Measurements from ENCODE around the gene EFCC1.
A peak's percentile ranks its signal among the peaks of the same experiment; 100 is the strongest.

EFCC1 gene, protein sequence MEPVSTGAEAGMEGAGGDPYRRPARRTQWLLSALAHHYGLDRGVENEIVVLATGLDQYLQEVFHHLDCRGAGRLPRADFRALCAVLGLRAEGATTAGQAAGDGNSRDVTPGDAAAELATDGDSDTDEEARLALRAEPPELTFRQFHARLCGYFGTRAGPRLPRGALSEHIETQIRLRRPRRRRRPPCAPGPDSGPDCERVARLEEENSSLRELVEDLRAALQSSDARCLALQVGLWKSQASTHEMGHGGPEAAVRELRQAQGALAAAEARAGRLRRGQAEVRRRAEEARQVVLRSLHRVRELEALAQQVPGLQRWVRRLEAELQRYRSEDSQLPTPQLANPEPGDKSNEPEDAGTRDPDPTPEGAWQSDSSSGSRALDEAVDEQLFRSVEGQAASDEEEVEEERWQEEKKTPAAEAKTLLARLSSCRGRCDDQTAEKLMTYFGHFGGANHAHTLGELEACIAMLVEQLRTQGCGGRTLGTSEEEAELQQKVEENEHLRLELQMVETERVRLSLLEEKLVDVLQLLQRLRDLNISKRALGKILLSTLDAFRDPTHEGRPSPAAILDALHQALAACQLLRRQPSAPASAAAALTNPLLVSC

GRCh38 chr3:129001101-129001805 lies at the start of gene EFCC1:
Gene EFCC1 (plus strand): TSS chr3:129001304. CDS start chr3:129001629, 325 bp downstream.
- no peak for DNase-seq

DNA sequence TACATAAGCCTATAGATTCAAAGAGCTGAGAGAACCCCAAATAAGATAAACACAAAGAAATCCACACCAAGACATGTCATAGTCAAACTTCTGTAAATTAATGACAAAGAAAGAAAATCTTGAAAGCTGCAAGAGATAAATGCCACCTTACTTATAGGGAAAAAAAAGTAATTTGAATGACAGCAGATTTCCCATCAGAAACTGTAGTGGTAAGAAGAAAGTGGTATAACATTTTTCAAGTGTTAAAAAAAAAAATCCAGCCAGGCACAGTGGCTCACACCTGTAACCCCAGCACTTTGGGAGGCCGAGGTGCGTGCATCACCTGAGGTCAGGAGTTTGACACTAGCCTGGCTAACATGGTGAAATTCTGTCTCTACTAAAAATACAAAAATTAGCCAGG lies 44.7 kb upstream of the EFCC1 start:
- DNase-seq: no peak

GRCh38 chr3:128965280-128965679 lies 35.8 kb upstream of the EFCC1 start:
- DNase-seq: no peak

DNA sequence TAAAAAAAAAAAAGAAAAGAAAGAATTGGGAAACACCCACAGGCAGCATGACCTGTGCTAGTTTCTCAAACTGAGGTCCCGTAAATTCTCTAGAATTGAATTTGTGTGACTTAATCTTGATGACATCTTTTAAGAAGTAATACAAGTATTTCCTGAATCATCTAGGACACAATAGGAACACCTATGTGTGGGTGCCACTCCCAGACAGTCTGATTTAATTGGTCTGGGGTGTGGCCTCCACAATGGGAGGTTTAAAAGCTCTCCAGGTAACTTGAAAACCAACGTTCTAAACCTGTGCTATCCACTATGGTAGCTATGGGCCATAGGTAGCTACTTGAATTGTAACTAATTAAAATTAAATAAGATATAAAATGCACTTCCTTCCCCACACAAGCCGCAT lies 35.3 kb upstream of the EFCC1 start:
- DNase-seq: no peak

GRCh38 chr3:128967748-128968355 lies 33.3 kb upstream of the EFCC1 start:
- no peak for DNase-seq

DNA sequence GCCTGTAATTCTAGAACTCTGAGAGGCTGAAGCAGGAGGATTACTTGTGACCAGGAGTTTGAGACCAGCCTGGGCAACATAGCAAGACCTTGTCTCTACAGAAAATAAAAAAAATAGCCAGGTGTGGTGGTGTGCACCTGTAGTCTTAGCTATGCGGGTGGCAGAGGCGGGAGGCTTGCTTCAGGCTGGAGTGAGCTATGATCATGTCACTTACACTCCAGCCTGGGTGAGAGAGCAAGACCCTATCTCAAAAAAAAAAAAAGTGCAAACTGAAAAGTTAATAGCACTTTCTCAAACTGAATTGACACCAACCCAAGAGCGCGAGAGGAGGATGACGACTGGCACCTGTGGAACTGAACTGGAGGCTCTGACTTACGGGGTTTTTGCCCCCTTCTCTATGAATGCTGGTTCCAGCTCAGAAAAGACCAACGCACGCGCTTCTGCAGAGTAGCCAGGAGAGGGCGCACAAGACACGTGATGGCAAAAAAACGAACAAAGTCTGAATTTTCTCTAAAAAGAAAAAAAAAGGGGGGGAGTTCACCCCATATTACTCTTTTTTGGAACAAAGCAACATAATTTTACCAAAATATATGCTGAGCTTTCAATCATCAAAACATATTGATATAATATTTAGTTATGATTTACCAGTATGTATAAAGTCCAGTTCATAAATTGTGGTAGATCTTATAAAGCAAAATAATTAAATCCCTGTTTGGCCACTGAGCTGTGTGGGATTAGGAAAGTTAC lies 30.9 kb upstream of the EFCC1 start:
- peak; percentile 71 for DNase-seq

DNA sequence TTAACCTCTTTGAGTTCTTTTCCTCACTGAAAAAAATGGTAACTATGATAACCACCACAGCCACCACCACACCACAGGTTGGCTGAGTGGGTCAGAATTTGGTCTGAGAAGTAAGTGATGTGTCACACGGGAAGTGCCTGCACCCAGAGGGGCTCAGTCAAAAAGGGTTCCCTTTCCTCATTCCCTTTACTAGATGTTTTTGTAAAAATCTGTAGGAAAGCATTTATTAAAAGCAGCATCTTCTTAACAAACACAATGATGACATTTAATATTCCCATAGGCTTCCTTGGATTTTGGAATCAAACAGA lies 30.4 kb upstream of the EFCC1 start:
- no peak for DNase-seq

DNA sequence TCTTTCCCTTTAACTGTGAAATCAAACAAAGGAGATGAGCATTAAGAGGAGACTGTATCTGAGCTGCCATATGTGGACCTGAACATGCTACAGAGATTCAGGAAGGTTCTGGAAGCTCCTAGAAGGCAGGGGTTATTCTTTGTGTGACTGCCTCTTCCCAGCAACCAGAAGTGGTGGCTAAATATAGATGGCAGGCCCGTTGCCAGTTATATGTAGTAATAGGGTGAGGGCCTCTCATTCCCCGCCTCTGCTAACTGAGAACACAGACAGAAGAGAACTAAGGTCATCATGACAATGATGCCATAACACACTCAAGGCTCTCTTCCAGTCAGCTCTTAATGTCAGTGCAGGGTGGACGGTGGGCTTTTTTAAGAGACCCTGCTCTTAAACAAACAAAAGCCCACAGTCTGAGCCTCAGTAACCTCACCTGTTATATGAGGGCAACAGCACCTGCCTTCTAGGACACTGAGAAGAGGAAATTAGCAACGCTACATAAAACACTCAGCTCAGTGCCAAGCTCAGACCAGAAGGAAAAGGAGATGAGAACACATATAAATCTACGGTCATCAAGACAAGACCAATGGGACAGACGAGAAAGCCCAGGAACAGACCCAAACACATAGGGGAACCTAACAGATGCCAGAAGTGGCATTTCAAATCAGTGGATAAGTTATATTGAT lies 29.5 kb upstream of the EFCC1 start:
- DNase-seq: no peak

GRCh38 chr3:128973988-128974564 lies 27.0 kb upstream of the EFCC1 start:
- no peak for DNase-seq

DNA sequence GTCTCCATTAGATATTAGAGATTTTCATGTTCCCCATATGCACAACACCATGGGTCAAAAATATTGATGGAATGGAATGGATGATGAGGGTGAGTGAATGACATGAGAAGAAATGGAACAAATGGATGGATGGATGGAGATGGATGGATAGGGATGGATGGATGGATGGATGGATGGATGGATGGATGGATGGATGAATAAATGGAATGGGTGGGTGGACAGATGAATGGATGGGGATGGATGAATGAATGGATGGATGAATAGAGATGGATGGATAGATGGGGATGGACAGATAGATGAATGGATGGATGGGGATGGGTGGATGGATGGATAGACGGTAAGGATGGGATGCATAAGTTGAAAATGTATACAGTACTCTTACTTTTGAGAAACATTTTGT lies 25.8 kb upstream of the EFCC1 start:
- DNase-seq: no peak

DNA sequence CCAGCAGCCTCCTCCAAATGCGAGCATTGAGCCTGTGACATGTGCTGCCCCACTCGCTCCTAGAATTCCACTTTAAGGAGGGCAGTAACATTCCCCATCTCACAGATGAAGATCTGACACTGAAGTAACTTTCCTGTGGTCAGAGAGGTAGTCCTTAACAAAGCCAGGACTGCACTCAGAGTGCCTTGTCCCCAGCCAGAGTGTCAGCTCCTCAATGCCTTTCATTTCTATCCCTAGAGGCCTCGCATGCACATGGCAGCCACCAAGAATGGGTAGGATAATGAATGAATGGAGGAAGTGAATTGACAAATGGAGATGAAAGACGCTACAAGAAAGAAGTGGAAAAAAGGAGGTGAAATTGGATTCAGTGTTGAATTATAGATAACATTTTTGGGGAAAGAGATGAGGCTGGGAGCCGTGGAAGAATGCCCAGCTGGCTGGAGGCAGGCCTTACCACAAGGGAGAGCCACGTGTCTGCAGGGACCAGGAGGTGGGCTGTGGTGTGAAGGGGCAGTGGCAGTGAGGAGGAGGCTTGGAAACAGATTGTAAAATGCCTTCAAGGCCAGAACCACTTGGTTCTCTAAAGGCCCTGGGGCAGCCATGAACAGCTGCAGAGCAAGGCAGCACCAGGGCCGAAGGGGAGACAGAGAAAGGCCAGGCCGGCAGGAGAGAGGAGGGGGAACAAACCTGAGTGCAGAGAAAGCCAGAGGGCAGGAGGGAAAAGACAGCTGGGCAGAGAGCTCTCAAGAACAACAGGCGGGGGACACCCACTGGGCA lies 17.6 kb upstream of the EFCC1 start:
- no peak for DNase-seq

- no peak for DNase-seq
These were observed 16.5 kb upstream of the EFCC1 start for GRCh38 chr3:128984596-128984995.

DNA sequence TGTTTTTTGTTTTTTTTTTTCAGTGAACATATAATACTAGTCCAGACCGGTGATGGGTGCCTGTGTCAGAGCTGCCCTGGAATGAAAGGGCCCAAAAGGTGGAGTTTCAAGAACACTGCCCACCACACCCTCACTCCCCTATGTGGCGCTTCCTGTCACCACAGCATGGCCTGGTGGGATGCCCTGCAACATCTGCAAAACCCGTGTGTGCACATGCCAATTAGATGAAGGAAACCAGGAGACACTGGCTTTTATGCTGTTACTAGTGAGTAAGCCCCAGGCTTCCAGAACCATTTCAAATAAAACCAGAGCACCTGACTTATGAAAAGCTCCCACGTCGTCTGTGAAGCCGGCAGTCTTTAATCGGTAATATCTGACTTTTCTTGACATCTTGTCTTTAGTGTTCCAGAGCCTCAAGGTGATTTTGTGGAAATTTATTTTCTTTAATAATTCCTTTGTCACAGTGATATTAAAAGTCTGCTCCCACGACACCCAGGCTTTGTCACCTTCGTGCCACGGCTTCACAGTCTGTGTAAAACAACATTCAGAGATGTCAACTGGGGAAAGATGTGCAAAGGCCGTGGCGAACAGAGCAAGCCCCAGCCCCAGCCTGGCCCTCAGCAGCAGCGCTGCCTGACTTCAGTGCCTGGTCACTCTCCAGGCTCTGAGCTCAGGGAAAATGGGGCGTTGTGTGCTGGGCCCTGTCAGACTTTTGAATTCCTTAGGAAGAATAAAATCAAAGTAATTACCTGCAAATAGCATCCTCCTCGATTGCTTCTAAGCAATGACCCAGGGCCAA lies 13.6 kb upstream of the EFCC1 start:
- no peak for DNase-seq

DNA sequence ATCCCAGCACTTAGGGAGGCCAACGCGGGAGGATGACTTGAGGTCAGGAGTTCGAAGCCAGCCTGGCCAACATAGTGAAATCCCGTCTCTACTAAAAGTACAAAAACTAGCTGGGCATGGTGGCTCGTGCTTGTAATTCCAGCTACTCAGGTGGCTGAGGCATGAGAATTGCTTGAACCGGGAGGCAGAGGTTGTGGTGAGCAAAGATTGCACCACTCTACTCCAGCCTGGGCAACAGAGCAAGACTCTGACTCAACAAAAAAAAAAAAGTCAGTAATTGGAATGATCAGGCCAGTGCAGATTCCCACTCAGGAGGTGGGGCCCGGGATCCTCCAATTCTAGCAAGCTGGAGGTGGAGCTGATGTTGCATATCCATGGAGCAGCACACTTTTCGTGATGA lies 12.8 kb upstream of the EFCC1 start:
- DNase-seq: no peak

DNA sequence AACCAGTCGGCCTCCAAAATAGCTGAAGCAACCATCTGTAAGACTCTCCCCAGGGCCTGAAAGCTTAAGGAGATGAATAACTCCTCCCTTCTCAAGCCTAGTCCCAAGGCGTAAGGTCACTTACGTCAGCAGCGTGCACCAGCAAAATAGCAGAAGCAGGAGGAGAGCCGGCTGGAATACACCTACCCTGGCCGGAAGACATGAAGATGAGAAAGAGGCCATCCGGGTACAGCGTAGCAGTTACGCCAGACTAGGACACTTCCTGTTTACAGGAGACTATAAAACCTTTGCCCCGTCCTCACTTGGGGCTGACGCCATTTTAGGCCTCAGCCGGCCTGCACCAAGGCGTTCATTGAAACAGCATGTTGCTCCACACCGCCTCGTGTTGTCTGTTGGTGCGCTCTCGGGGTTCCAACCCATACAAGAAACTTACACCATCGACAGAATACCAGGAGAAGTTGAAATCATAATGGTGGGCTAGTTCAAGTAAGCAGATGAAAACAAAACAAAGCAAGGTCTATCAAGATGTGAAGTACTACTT lies 9.7 kb upstream of the EFCC1 start:
- DNase-seq: no peak

- DNase-seq: no peak
These were observed 8.1 kb upstream of the EFCC1 start for GRCh38 chr3:128992926-128993460.

- peak; percentile 94 for DNase-seq
These were observed 7.5 kb upstream of the EFCC1 start, which contains the start of gene CFAP92 for GRCh38 chr3:128993461-128994172. Gene CFAP92 (minus strand): TSS chr3:128994076. CDS start chr3:128993304, 772 bp downstream.

- DNase-seq: no peak
These were observed 7.0 kb upstream of the EFCC1 start for GRCh38 chr3:128994173-128994512.

All from CD4-positive, alpha-beta T cell treated with Interleukin-12 subunit alpha and Interleukin-12 subunit beta, for 1 hour (primary cell).